GM12878 (cell line): ENCODE results near the gene MLPH. TPM values are rescaled to one million over a fixed set of nuclear protein-coding genes. Genes with fewer than 3 reads are reported as not detected.

Experiments used
- ATAC-seq: fragments of 200-7000 bp; cut with Tn5 transposase; 3 replicates; pipeline ENCODE4 v1.9.1; 2020; ENCODE audit warnings: mild to moderate bottlenecking, moderate library complexity
- BruUV-seq: library from RNA; stranded (reverse); fragments of 400-500 nt; replicated peaks from 2 replicates; lab custom pipeline; 2021; lab: Mats Ljungman, UMichigan
- CTCF ChIA-PET: fragments of 300-600 bp; sonication (Branson Sonifier 250); formaldehyde crosslinking; extraction: SDS; loops from one replicate; lab custom pipeline; 2021; ENCODE audit warnings: inconsistent platforms; lab: Yijun Ruan, JAX
- POLR2A ChIA-PET: fragments of 350-600 bp; formaldehyde crosslinking; extraction: SDS; loops from one replicate; lab custom pipeline; 2021; ENCODE audit warnings: inconsistent platforms; lab: Charles Lee
- RAD21 ChIA-PET: fragments of 300-600 bp; sonication (Branson Sonifier 250); formaldehyde crosslinking; loops from one replicate; lab custom pipeline; 2023; ENCODE audit warnings: antibody characterized with exemption; ENCODE audit not compliant: unreplicated experiment; lab: Charles Lee
- SMC1A ChIA-PET: fragments of 300-600 bp; sonication (Branson Sonifier 250); formaldehyde crosslinking; loops from one replicate; lab custom pipeline; 2023; ENCODE audit not compliant: unreplicated experiment, uncharacterized antibody; lab: Charles Lee
- DNase-seq: peaks from one replicate; pipeline ENCODE4 v3.0.0-alpha.2; 2011; ENCODE audit warnings: low read depth, low spot score
- FAIRE-seq: peaks from 3 replicates; lab custom pipeline; 2011; peaks lifted over from hg19 to GRCh38; lab: Jason Lieb, UNC
- H2AFZ ChIP-seq: 2 replicates; pipeline ENCODE4 v1.6.0; 2011; ENCODE audit warnings: low read depth, low read length, control low read depth; ENCODE audit not compliant: control insufficient read depth
- H3K27ac ChIP-seq: 2 replicates; pipeline ENCODE4 v1.5.1; 2011; ENCODE audit warnings: control low read depth; ENCODE audit not compliant: control insufficient read depth, insufficient read depth
- H3K27me3 ChIP-seq, 2 experiments: replicated peaks in 1 of 2; 2 replicates each; pipeline versions ENCODE4 v1.6.0 to v1.6.1; 2011; ENCODE audit warnings: low read length in 1 of 2; ENCODE audit not compliant: control insufficient read depth in 2 of 2, insufficient read depth in 2 of 2
- H3K36me3 ChIP-seq, 2 experiments: 2 replicates each; pipeline ENCODE4 v1.5.1; 2011; ENCODE audit warnings: low read length in 1 of 2; ENCODE audit not compliant: control insufficient read depth in 2 of 2, insufficient read depth in 2 of 2
- H3K4me1 ChIP-seq: 2 replicates; pipeline ENCODE4 v1.6.1; 2011; ENCODE audit warnings: mild to moderate bottlenecking, low read length, moderate library complexity, mixed read lengths; ENCODE audit not compliant: control insufficient read depth, insufficient read depth
- H3K4me2 ChIP-seq: 2 replicates; pipeline ENCODE4 v1.6.0; 2011; ENCODE audit warnings: control low read depth; ENCODE audit not compliant: control insufficient read depth, insufficient read depth
- H3K4me3 ChIP-seq: fragments of 200-600 bp; sonication (generic); 2 replicates; pipeline ENCODE4 v1.5.1; 2016
- H3K79me2 ChIP-seq: 2 replicates; pipeline ENCODE4 v1.6.0; 2011; ENCODE audit warnings: low read length; ENCODE audit not compliant: control insufficient read depth, insufficient read depth
- H3K9ac ChIP-seq: 2 replicates; pipeline ENCODE4 v1.8.0; 2011; ENCODE audit warnings: low read length, control low read depth, mixed read lengths; ENCODE audit not compliant: control insufficient read depth, insufficient read depth
- H3K9me3 ChIP-seq: replicated peaks from 3 replicates; pipeline ENCODE4 v1.5.1; 2011; ENCODE audit warnings: mild to moderate bottlenecking, low read length; ENCODE audit not compliant: control insufficient read depth, insufficient read depth
- H4K20me1 ChIP-seq: 2 replicates; pipeline ENCODE4 v1.6.0; 2011; ENCODE audit not compliant: control insufficient read depth, insufficient read depth
- ASH2L ChIP-seq: fragments of 300-600, 200-600 bp; sonication (generic); IDR thresholded peaks from 2 replicates; pipeline ENCODE4 v1.6.1; 2017; ENCODE audit warnings: low read depth, mild to moderate bottlenecking, borderline replicate concordance
- ATF7 ChIP-seq: fragments of 450-650 bp; IDR thresholded peaks from 2 replicates; pipeline ENCODE4 v1.6.1; 2016; ENCODE audit warnings: low read depth, mild to moderate bottlenecking
- HDAC2 ChIP-seq: fragments of 200-600 bp; sonication (generic); IDR thresholded peaks from 2 replicates; pipeline ENCODE4 v1.6.1; 2017
- HDGF ChIP-seq: fragments of 450-650 bp; IDR thresholded peaks from 2 replicates; pipeline ENCODE4 v1.6.1; 2016; ENCODE audit warnings: antibody characterized with exemption
- KAT2A ChIP-seq: conservative IDR thresholded peaks from 2 replicates; pipeline ENCODE4 v1.6.1; 2011; ENCODE audit warnings: low read depth, low read length; ENCODE audit not compliant: control insufficient read depth
- KLF5 ChIP-seq: fragments of 450-650 bp; IDR thresholded peaks from 2 replicates; pipeline ENCODE4 v1.6.1; 2014; ENCODE audit warnings: mild to moderate bottlenecking; ENCODE audit not compliant: partially characterized antibody
- RELA ChIP-seq: fragments of 450-650 bp; IDR thresholded peaks from 2 replicates; pipeline ENCODE4 v1.8.0; 2014; ENCODE audit warnings: borderline replicate concordance; ENCODE audit not compliant: partially characterized antibody
- RUNX3 ChIP-seq: IDR thresholded peaks from 2 replicates; pipeline ENCODE4 v1.6.1; 2012; ENCODE audit warnings: low read length, inconsistent platforms
- YBX1 ChIP-seq: fragments of 450-650 bp; IDR thresholded peaks from 2 replicates; pipeline ENCODE4 v1.6.1; 2016; ENCODE audit warnings: antibody characterized with exemption
- ZBED1 ChIP-seq: IDR thresholded peaks from 2 replicates; pipeline ENCODE4 v1.6.1; 2016; ENCODE audit warnings: borderline replicate concordance
- ZZZ3 ChIP-seq: IDR thresholded peaks from 2 replicates; pipeline ENCODE4 v1.6.1; 2011; ENCODE audit warnings: low read depth; ENCODE audit not compliant: control insufficient read depth, insufficient read length
- WGBS: methylation state at CpG from one replicate; pipeline ENCODE4 v1.1.6; 2016; ENCODE audit warnings: low lambda C conversion rate; ENCODE audit not compliant: insufficient replicate concordance, insufficient coverage; ENCODE audit errors: missing lambda C conversion rate; 5-methylcytosine and 5-hydroxymethylcytosine counted together
- in situ Hi-C: fragments of 300-500 bp; cut with MboI; formaldehyde crosslinking; loops from 9 replicates; pipeline ENCODE4 v1.14.3; 2018; ENCODE audit warnings: mixed read lengths
- intact Hi-C: fragments of 100-400 bp; cut with micrococcal nuclease; formaldehyde crosslinking; loops from one replicate; pipeline ENCODE4 v1.14.2; 2022; ENCODE audit not compliant: unreplicated experiment
- polyA plus RNA-seq, 11 experiments: library from polyadenylated mRNA; depleted of rRNA in 4 of 11; unstranded in 6 of 11; stranded (reverse) in 5 of 11; fragments of >200 nt; fragmentation: Nextera tagmentation in 4 of 11; fragmentation: Illumina TruSeq in 1 of 11; extraction: Ambion mirVana in 4 of 11; extraction: Trizol in 1 of 11; gene quantifications; 1 replicate in 1 of 11; 2 replicates in 10 of 11; pipeline versions ENCODE4 v1.2.1 to v1.2.3, GENCODE V29; 2011 to 2016; ENCODE audit warnings: inconsistent platforms in 2 of 11, missing spikeins in 2 of 11, low read depth in 1 of 11
- total RNA-seq, 4 experiments: library from RNA; depleted of rRNA in 3 of 4; stranded (reverse); fragments of >200 nt in 3 of 4; fragmentation: Illumina TruSeq in 1 of 4; extraction: Trizol in 1 of 4; gene quantifications; 2 replicates each; pipeline versions ENCODE4 v1.2.1 to v1.2.3, GENCODE V29; 2013 to 2021
- TF ChIP-seq, protein P1 (sequence below): IDR thresholded peaks from 2 replicates; pipeline ENCODE4 v1.6.1; 2012; ENCODE audit warnings: low read depth, low read length, improper control_type of control experiment
- TF ChIP-seq, protein P2 (sequence below): IDR thresholded peaks from 2 replicates; pipeline ENCODE4 v1.6.1; 2011; ENCODE audit warnings: borderline replicate concordance, low read depth, mild to moderate bottlenecking, moderate library complexity, low read length; ENCODE audit not compliant: insufficient read depth, poor library complexity, severe bottlenecking

Gene MLPH
- total and polyA plus RNA-seq, 10 of the 15 experiments (the other 5 are each of a cell fraction or from before 2014, with no cell fraction given) = 0.16 to 0.85 TPM; not detected in 8

DNA sequence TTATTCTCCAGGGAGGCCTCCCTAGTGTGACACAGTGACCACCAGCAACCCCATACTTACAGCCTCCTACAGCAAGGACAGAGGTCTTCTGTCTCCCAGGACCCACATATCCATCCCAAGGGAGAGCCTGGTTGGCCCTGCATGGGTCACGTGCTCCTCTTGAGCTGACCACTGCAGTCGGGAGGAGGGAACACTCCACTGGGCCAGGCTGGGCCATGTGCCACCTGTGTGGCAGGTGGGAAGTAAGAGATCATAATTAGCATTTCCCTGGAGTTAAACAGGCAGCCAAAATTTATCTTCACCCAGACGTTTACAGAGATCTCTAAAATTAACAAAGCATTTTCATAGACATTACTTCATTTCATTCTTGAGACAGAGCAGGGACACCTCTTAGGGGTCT, 33.4 kb upstream of the MLPH start:
- ATAC-seq = no peak
- ChIA-PET RAD21 (no interaction called here), POLR2A (no interaction called here), CTCF (no interaction called here), SMC1A (no interaction called here)
- TF ChIP-seq HDGF (no peak), ATF7 (no peak), HDAC2 (no peak), ZZZ3 (no peak), YBX1 (no peak), KAT2A (no peak), RUNX3 (no peak), RELA (no peak), KLF5 (no peak), ASH2L (no peak), ZBED1 (no peak)
- TF ChIP-seq, protein P1, sequence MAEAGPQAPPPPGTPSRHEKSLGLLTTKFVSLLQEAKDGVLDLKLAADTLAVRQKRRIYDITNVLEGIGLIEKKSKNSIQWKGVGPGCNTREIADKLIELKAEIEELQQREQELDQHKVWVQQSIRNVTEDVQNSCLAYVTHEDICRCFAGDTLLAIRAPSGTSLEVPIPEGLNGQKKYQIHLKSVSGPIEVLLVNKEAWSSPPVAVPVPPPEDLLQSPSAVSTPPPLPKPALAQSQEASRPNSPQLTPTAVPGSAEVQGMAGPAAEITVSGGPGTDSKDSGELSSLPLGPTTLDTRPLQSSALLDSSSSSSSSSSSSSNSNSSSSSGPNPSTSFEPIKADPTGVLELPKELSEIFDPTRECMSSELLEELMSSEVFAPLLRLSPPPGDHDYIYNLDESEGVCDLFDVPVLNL = no peak
- TF ChIP-seq, protein P2, sequence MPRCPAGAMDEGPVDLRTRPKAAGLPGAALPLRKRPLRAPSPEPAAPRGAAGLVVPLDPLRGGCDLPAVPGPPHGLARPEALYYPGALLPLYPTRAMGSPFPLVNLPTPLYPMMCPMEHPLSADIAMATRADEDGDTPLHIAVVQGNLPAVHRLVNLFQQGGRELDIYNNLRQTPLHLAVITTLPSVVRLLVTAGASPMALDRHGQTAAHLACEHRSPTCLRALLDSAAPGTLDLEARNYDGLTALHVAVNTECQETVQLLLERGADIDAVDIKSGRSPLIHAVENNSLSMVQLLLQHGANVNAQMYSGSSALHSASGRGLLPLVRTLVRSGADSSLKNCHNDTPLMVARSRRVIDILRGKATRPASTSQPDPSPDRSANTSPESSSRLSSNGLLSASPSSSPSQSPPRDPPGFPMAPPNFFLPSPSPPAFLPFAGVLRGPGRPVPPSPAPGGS = no peak
- Histone ChIP-seq H4K20me1 (no peaks in the 10 kb centered on the region), H3K9ac (no peak overlapping the region), H2AFZ (no peak overlapping the region), H3K4me1 (no peaks in the 10 kb centered on the region), H3K79me2 (no peaks in the 10 kb centered on the region), H3K36me3 (no peaks in the 10 kb centered on the region), H3K4me2 (no peak overlapping the region), H3K9me3 (no peaks in the 10 kb centered on the region; the same call in 1 of the 3 replicates), H3K27ac (no peak overlapping the region), H3K27me3 (no peaks in the 10 kb centered on the region), H3K4me3 (no peak overlapping the region)
- DNase-seq = no peak
- no TSS peak for BruUV-seq
- in situ Hi-C loops (no loop called here), intact Hi-C loops (no loop called here)
- WGBS = 14% methylated on average over 3 of the region's 3 CpGs
- FAIRE-seq = no peak
